K562 (cell line): Measurements from ENCODE around the gene LAPTM5. TPM values are rescaled to one million over a fixed set of nuclear protein-coding genes. Genes with fewer than 3 reads are reported as not detected.
A peak's percentile ranks its signal among the peaks of the same experiment; 100 is the strongest.

Source experiments
- ATAC-seq: fragments of 200-7000 bp; cut with Tn5 transposase; 3 replicates; pipeline ENCODE4 v1.9.1; 2020; ENCODE audit warnings: moderate library complexity
- BruUV-seq: library from RNA; stranded (reverse); fragments of 400-500 nt; replicated peaks from 2 replicates; lab custom pipeline; 2021; lab: Mats Ljungman, UMichigan
- CTCF ChIA-PET: fragments of 300-600 bp; formaldehyde crosslinking; extraction: SDS; loops from one replicate; lab custom pipeline; 2021; ENCODE audit warnings: low intra/inter-chr PET ratio; lab: Yijun Ruan, JAX
- POLR2A ChIA-PET: fragments of 300-600, 350-650 bp; sonication (Branson Sonifier 250); formaldehyde crosslinking; extraction: SDS; loops from one replicate; lab custom pipeline; 2021; ENCODE audit warnings: antibody characterized with exemption, inconsistent platforms; lab: Yijun Ruan, JAX
- DNase-seq, 4 experiments: peaks; one replicate each; pipeline versions ENCODE4 v3.0.0 to v3.0.0-alpha.2; 2011 to 2018; ENCODE audit warnings: low spot score in 3 of 4, mixed read lengths in 3 of 4; ENCODE audit errors: extremely low read depth in 1 of 4
- FAIRE-seq: peaks from 2 replicates; lab custom pipeline; 2011; peaks lifted over from hg19 to GRCh38; lab: Jason Lieb, UNC
- H2AFZ ChIP-seq: 2 replicates; pipeline ENCODE4 v1.6.0; 2011; ENCODE audit warnings: low read depth, low read length, control low read depth, inconsistent platforms
- H3K27ac ChIP-seq: fragments of 200-600 bp; 3 replicates; pipeline ENCODE4 v1.8.0; 2011; ENCODE audit warnings: low read depth, mild to moderate bottlenecking, control low read depth, inconsistent platforms, low read length, moderate library complexity, mixed read lengths; ENCODE audit errors: extremely low read depth
- H3K27me3 ChIP-seq, 2 experiments: fragments of 300-600 bp in 1 of 2; 2 replicates in 1 of 2; 3 replicates in 1 of 2; pipeline versions ENCODE4 v1.6.0 to v1.8.0; 2011; ENCODE audit warnings: inconsistent platforms in 2 of 2, low read length in 2 of 2, mild to moderate bottlenecking in 1 of 2, mixed read lengths in 1 of 2, moderate library complexity in 1 of 2; ENCODE audit not compliant: control insufficient read depth in 2 of 2, insufficient read depth in 2 of 2
- H3K36me3 ChIP-seq: fragments of 300-600 bp; 3 replicates; pipeline ENCODE4 v1.8.0; 2011; ENCODE audit warnings: mild to moderate bottlenecking, low read length, inconsistent platforms; ENCODE audit not compliant: control insufficient read depth, insufficient read depth
- H3K4me1 ChIP-seq, 2 experiments: fragments of 200-600 bp in 1 of 2; replicated peaks in 1 of 2; 2 replicates in 1 of 2; 3 replicates in 1 of 2; pipeline versions ENCODE4 v1.5.1 to v1.8.0; 2011; ENCODE audit warnings: inconsistent platforms in 2 of 2, low read length in 2 of 2, mild to moderate bottlenecking in 1 of 2, mixed read lengths in 1 of 2, moderate library complexity in 1 of 2; ENCODE audit not compliant: control insufficient read depth in 2 of 2, insufficient read depth in 2 of 2
- H3K4me2 ChIP-seq: 2 replicates; pipeline ENCODE4 v1.6.1; 2011; ENCODE audit warnings: low read length, control low read depth, inconsistent platforms, mixed read lengths; ENCODE audit not compliant: insufficient read depth
- H3K4me3 ChIP-seq: fragments of 200-600 bp; sonication (generic), shearing (Covaris generic); 2 replicates; pipeline ENCODE4 v1.5.1; 2016; ENCODE audit warnings: control low read depth, inconsistent platforms
- H3K79me2 ChIP-seq: fragments of 200-600 bp; 3 replicates; pipeline ENCODE4 v1.8.0; 2011; ENCODE audit warnings: low read length, inconsistent platforms; ENCODE audit not compliant: control insufficient read depth, insufficient read depth
- H3K9ac ChIP-seq, 2 experiments: 2 replicates each; pipeline versions ENCODE4 v1.6.0 to v1.6.1; 2011; ENCODE audit warnings: low read depth in 2 of 2, low read length in 2 of 2, control low read depth in 1 of 2, inconsistent platforms in 1 of 2, mild to moderate bottlenecking in 1 of 2, mixed read lengths in 1 of 2; ENCODE audit not compliant: insufficient read depth in 1 of 2
- H3K9me1 ChIP-seq: one replicate; pipeline ENCODE4 v1.6.0; 2011; ENCODE audit warnings: inconsistent platforms, mild to moderate bottlenecking, low read length, moderate library complexity; ENCODE audit not compliant: control insufficient read depth, insufficient read depth
- H3K9me3 ChIP-seq: replicated peaks from 2 replicates; pipeline ENCODE4 v1.5.1; 2011; ENCODE audit warnings: low read depth, low read length, inconsistent platforms; ENCODE audit not compliant: control insufficient read depth, insufficient read depth
- H4K20me1 ChIP-seq: replicated peaks from 2 replicates; pipeline ENCODE4 v1.6.1; 2011; ENCODE audit warnings: low read length, inconsistent platforms, mixed read lengths; ENCODE audit not compliant: control insufficient read depth, insufficient read depth
- ADNP ChIP-seq: fragments of 200-800 bp; sonication (Bioruptor generic); IDR thresholded peaks from 2 replicates; pipeline ENCODE4 v1.6.1; 2016; ENCODE audit warnings: missing genetic modification characterization, missing compliant biosample characterization
- BRF1 ChIP-seq: IDR thresholded peaks from 3 replicates; pipeline ENCODE4 v1.6.1; 2011; ENCODE audit warnings: borderline replicate concordance, mild to moderate bottlenecking; ENCODE audit not compliant: insufficient read length; ENCODE audit errors: extremely low read depth
- CHD4 ChIP-seq: fragments of 200-600 bp; sonication (generic); IDR thresholded peaks from 3 replicates; pipeline ENCODE4 v1.6.1; 2012; ENCODE audit warnings: low read depth, mild to moderate bottlenecking, mixed read lengths, low read length, inconsistent platforms; ENCODE audit not compliant: insufficient read depth, insufficient replicate concordance, poor library complexity, severe bottlenecking
- EHMT2 ChIP-seq: fragments of 450-650 bp; IDR thresholded peaks from 2 replicates; pipeline ENCODE4 v1.6.1; 2018; ENCODE audit warnings: antibody characterized with exemption
- HMGN3 ChIP-seq: IDR thresholded peaks from 2 replicates; pipeline ENCODE4 v1.6.1; 2011; ENCODE audit warnings: borderline replicate concordance, low read depth, mild to moderate bottlenecking, mixed read lengths, low read length; ENCODE audit not compliant: insufficient read length; ENCODE audit errors: extremely low read depth
- KDM1A ChIP-seq, 2 experiments: fragments of 450-650 bp; IDR thresholded peaks; 2 replicates each; pipeline ENCODE4 v1.6.1; 2016; ENCODE audit warnings: mild to moderate bottlenecking in 2 of 2
- MCM5 ChIP-seq: fragments of 450-650 bp; IDR thresholded peaks from 2 replicates; pipeline ENCODE4 v1.6.1; 2016; ENCODE audit warnings: low read depth
- RAD51 ChIP-seq: fragments of 450-650 bp; IDR thresholded peaks from 2 replicates; pipeline ENCODE4 v1.7.1; 2016; ENCODE audit warnings: low read depth, mild to moderate bottlenecking, borderline replicate concordance
- RBM15 ChIP-seq: fragments of 200-400 bp; formaldehyde crosslinking; IDR thresholded peaks from 2 replicates; pipeline ENCODE4 v1.6.1; 2018; ENCODE audit warnings: mild to moderate bottlenecking, low read length, moderate library complexity; ENCODE audit not compliant: insufficient read depth
- RBM34 ChIP-seq: fragments of 200-400 bp; formaldehyde crosslinking; IDR thresholded peaks from 2 replicates; pipeline ENCODE4 v1.6.1; 2018; ENCODE audit warnings: low read length, borderline replicate concordance; ENCODE audit not compliant: insufficient read depth
- WGBS: fragments of 100-300 bp; shearing (Covaris generic); methylation state at CpG from one replicate; pipeline ENCODE4 v1.1.6; 2016; ENCODE audit warnings: low coverage, mixed read lengths; ENCODE audit not compliant: insufficient coverage; ENCODE audit errors: missing lambda C conversion rate; 5-methylcytosine and 5-hydroxymethylcytosine counted together
- in situ Hi-C: fragments of 300-500 bp; cut with MboI; formaldehyde crosslinking; loops from 4 replicates; pipeline ENCODE4 v1.15.0; 2018; ENCODE audit warnings: inconsistent platforms, mixed read lengths
- intact Hi-C: fragments of 100-400 bp; cut with micrococcal nuclease; formaldehyde crosslinking; loops from 2 replicates; pipeline ENCODE4 v1.14.2; 2022
- polyA plus RNA-seq, 8 experiments: library from polyadenylated mRNA; depleted of rRNA in 4 of 8; stranded (reverse) in 5 of 8; unstranded in 3 of 8; fragments of >200 nt; fragmentation: Nextera tagmentation in 2 of 8; fragmentation: Illumina TruSeq in 1 of 8; extraction: Ambion mirVana in 2 of 8; extraction: Trizol in 1 of 8; gene quantifications; 2 replicates each; pipeline versions ENCODE4 v1.2.1 to v1.2.3, GENCODE V29; 2011 to 2014; ENCODE audit warnings: inconsistent platforms in 1 of 8, missing spikeins in 1 of 8
- total RNA-seq, 7 experiments: library from RNA; depleted of rRNA in 6 of 7; stranded (reverse); fragments of >200 nt in 6 of 7; fragmentation: Illumina TruSeq in 2 of 7; extraction: Trizol in 2 of 7; gene quantifications; 2 replicates each; pipeline versions ENCODE4 v1.2.1 to v1.2.3, GENCODE V29; 2011 to 2021; ENCODE audit warnings: low replicate concordance in 1 of 7
- TF ChIP-seq, protein P1 (sequence below): sonication (generic); formaldehyde crosslinking; IDR thresholded peaks from 2 replicates; pipeline ENCODE4 v1.9.0; 2022; ENCODE audit warnings: mild to moderate bottlenecking, missing genetic modification reagents
- TF ChIP-seq, protein P2 (sequence below): IDR thresholded peaks from 2 replicates; pipeline ENCODE4 v1.6.1; 2011; ENCODE audit not compliant: insufficient read length; ENCODE audit errors: extremely low read depth
- TF ChIP-seq, protein P3 (sequence below), 3 experiments: fragments of 200-800 bp in 1 of 3; sonication (Bioruptor generic) in 1 of 3; sonication (generic) in 1 of 3; formaldehyde crosslinking in 1 of 3; IDR thresholded peaks; 2 replicates each; pipeline versions ENCODE4 v1.6.1 to v1.8.0; 2016 to 2022; ENCODE audit warnings: mild to moderate bottlenecking in 2 of 3, missing compliant biosample characterization in 2 of 3, missing genetic modification characterization in 2 of 3, missing genetic modification reagents in 1 of 3
- TF ChIP-seq, protein P4 (sequence below): fragments of 250-450 bp; sonication (Bioruptor Pico); IDR thresholded peaks from 2 replicates; pipeline ENCODE4 v1.8.0; 2022; ENCODE audit warnings: inconsistent platforms, mild to moderate bottlenecking, moderate library complexity, borderline replicate concordance

Gene LAPTM5
- total and polyA plus RNA-seq, 9 of the 15 experiments (the other 6 are each of a cell fraction or from before 2014, with no cell fraction given) = 2.4 to 47.3 (median 20.3) TPM

DNA sequence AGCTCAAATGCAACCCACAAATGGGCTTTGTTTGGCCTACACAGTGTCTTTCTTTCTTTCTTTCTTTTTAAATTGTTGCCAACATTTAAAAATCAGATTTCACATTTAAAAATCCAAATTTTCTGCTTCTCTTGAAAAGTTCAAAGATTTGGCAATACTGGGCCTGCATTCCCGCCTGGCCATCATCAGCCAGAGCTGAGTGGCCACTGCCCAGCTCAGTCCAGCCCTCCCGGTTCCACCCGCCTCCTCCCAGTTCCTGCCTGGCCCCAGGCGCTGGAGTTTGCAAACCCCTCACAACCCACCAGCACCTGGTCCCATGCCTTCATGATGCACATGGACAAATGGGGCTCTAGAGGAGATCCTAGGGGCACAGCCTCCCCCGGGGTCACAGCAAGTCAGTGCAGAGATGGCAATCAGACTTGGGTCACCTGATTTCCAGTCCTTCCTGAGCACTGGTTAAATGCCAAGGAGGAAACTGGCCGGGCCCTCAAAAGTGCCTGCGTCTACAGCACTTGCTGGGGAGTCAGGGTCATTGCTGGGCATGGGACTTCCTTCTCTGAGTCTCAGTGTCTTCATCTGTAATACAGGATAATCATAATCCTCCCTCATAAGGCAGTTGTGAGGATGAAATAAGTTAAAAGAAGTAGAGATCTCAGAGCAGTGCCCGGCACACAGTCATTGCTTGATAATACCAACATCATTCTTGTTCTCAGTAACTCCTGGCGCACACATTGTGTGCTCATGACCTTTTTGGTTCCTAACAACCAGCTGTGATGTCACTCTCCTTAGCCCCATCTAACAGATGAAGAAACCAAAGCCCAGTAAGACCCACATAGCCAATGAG, 41.0 kb upstream of the LAPTM5 start:
- FAIRE-seq (no peak), ATAC-seq (no peak), DNase-seq (no peak)
- Histone ChIP-seq H4K20me1 (no peaks in the 10 kb centered on the region), H3K9me1 (no peaks in the 10 kb centered on the region), H3K4me1 (peaks cover 9 to 19% of the 10 kb centered on the region in 2 experiments; a peak in 4 of 5 replicates), H3K27ac (no peak overlapping the region), H3K4me2 (no peak overlapping the region), H3K9ac (0 out of 4 replicates have a peak overlapping the region, but pooled peaks of 1 of the 2 experiments have one; percentile 29), H3K36me3 (no peaks in the 10 kb centered on the region), H3K4me3 (no peak overlapping the region), H2AFZ (no peak overlapping the region), H3K9me3 (no peaks in the 10 kb centered on the region), H3K27me3 (no peaks in the 10 kb centered on the region), H3K79me2 (no peaks in the 10 kb centered on the region)
- ChIA-PET POLR2A (interaction anchor here (1.6 kb wide), 1 partner anchor 25 kb away, joined by 5 read pairs; no protein-coding TSS in a partner anchor), CTCF (interaction anchor here (1.1 to 1.4 kb wide), 2 partner anchors 113 kb away, joined by 3 to 6 read pairs; no protein-coding TSS in a partner anchor)
- in situ Hi-C loops (no loop called here), intact Hi-C loops (no loop called here)
- BruUV-seq = no TSS peak
- WGBS = 64% methylated on average over 9 of the region's 9 CpGs
- peak; percentile 19 for TF ChIP-seq CHD4
- no peak for TF ChIP-seq EHMT2
- TF ChIP-seq RBM15 = no peak
- no peak for TF ChIP-seq MCM5
- no peak; the same call in 1 of the 2 replicates for TF ChIP-seq ADNP (tag)
- TF ChIP-seq HMGN3 = no peak
- TF ChIP-seq, protein P1, sequence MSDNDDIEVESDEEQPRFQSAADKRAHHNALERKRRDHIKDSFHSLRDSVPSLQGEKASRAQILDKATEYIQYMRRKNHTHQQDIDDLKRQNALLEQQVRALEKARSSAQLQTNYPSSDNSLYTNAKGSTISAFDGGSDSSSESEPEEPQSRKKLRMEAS = no peak
- peak in 1 of 2 experiments; percentile 77; a peak in 2 of 4 replicates for TF ChIP-seq KDM1A (IDR thresholded peaks at IDR 0.05)
- TF ChIP-seq, protein P2, sequence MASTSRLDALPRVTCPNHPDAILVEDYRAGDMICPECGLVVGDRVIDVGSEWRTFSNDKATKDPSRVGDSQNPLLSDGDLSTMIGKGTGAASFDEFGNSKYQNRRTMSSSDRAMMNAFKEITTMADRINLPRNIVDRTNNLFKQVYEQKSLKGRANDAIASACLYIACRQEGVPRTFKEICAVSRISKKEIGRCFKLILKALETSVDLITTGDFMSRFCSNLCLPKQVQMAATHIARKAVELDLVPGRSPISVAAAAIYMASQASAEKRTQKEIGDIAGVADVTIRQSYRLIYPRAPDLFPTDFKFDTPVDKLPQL = no peak
- TF ChIP-seq, protein P3, sequence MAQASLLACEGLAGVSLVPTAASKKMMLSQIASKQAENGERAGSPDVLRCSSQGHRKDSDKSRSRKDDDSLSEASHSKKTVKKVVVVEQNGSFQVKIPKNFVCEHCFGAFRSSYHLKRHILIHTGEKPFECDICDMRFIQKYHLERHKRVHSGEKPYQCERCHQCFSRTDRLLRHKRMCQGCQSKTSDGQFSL (CRISPR knock-in tag; IDR thresholded peaks at IDR 0.05) = no peak
- TF ChIP-seq, protein P3 (tag; IDR thresholded peaks at IDR 0.05) = no peak
- TF ChIP-seq, protein P4, sequence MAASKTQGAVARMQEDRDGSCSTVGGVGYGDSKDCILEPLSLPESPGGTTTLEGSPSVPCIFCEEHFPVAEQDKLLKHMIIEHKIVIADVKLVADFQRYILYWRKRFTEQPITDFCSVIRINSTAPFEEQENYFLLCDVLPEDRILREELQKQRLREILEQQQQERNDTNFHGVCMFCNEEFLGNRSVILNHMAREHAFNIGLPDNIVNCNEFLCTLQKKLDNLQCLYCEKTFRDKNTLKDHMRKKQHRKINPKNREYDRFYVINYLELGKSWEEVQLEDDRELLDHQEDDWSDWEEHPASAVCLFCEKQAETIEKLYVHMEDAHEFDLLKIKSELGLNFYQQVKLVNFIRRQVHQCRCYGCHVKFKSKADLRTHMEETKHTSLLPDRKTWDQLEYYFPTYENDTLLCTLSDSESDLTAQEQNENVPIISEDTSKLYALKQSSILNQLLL (CRISPR knock-in tag) = no peak
- no peak for TF ChIP-seq RBM34
- no peak for TF ChIP-seq BRF1
- no peak for TF ChIP-seq RAD51
